Muscle of leg (tissue), 11 donors: ENCODE data around the gene AKTIP. TPM values are rescaled to one million over a fixed set of nuclear protein-coding genes. Genes with fewer than 3 reads are reported as not detected.

Experiments used
- DNase-seq: peaks from one replicate; pipeline ENCODE4 v3.0.0; 2013
- H3K27ac ChIP-seq: one replicate; pipeline ENCODE4 v1.5.1; 2013; ENCODE audit warnings: mild to moderate bottlenecking, low read length, control low read depth
- H3K27me3 ChIP-seq: one replicate; pipeline ENCODE4 v1.6.1; 2013; ENCODE audit warnings: low read length; ENCODE audit not compliant: control insufficient read depth, insufficient read depth
- H3K36me3 ChIP-seq: one replicate; pipeline ENCODE4 v1.6.1; 2013; ENCODE audit warnings: low read length; ENCODE audit not compliant: control insufficient read depth, insufficient read depth
- H3K4me1 ChIP-seq: one replicate; pipeline ENCODE4 v1.6.1; 2013; ENCODE audit warnings: low read length; ENCODE audit not compliant: control insufficient read depth, insufficient read depth
- H3K4me3 ChIP-seq: one replicate; pipeline ENCODE4 v1.5.1; 2013; ENCODE audit warnings: low read length, control low read depth
- H3K9me3 ChIP-seq: replicated peaks from 2 replicates; pipeline ENCODE4 v1.6.1; 2013; ENCODE audit warnings: low read depth, low read length; ENCODE audit not compliant: control insufficient read depth
- WGBS: methylation state at CpG from one replicate; pipeline ENCODE4 v1.1.5; 2013; ENCODE audit warnings: missing lambda C conversion rate; ENCODE audit not compliant: insufficient coverage; 5-methylcytosine and 5-hydroxymethylcytosine counted together
- polyA plus RNA-seq, 8 donors: library from polyadenylated mRNA; unstranded; fragments of 120-200 nt; gene quantifications; one replicate each; pipeline versions ENCODE4 v1.2.1 to v1.2.3, GENCODE V29; 2013; ENCODE audit warnings: inconsistent platforms in 1 of 8, low replicate concordance in 1 of 8; ENCODE audit not compliant: insufficient read length in 8 of 8, insufficient read depth in 1 of 8
- total RNA-seq: library from RNA; stranded (reverse); fragments of 120-200 nt; gene quantifications from one replicate; pipeline ENCODE4 v1.2.4, GENCODE V29; 2013

Gene AKTIP
- total and polyA plus RNA-seq, 9 donors, result 30.8 to 49.9 (median 36.4) TPM

DNA sequence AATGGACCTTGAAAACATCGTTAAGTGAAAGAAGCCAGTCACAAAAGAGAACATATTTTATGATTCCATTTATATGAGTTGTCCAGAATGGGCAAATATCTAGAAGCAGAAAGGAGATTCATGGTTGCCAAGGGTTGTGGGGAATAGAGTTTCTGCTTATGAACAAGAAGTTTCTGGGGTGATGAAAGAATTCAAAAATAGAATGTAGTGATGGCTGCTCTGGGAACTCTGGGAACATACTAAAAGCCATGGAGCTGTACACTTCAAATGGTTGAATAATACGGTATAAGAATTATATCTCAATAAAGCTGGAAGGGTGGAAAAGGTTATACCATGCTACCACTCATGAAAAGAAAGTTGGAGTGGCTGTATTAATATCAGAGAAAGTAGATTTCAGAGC lies 18.5 kb downstream of the AKTIP start:
- Histone ChIP-seq H3K27ac (no peak overlapping the region), H3K4me3 (no peak overlapping the region), H3K27me3 (no peaks in the 10 kb centered on the region), H3K4me1 (no peaks in the 10 kb centered on the region), H3K36me3 (peaks cover 42% of the 10 kb centered on the region), H3K9me3 (no peaks in the 10 kb centered on the region)
- no peak for DNase-seq
- no CpG with 5 or more reads among the region's 2 CpGs for WGBS

DNA sequence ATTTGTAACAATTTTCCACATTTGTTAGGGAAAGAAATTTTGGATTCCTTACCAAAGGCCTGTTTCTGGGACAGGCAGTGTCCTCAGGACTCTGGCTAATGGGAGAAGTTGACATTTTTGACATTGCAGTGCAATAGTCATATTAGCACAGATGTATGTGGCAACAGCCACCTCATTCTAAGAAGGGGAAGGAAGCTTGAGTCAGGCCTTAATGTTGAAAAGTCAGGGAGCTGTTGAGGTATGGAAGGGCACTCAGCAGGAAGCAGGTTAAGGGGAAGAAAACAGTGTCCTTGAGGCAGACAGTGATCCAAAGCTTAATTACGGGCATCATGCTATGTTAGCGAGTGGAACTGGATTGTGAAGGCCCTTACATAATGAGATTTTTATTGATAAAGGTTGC lies 20.9 kb downstream of the AKTIP start:
- Histone ChIP-seq H3K4me1 (no peaks in the 10 kb centered on the region), H3K27ac (no peak overlapping the region)
- WGBS, result 94% methylated on average over 2 of the region's 2 CpGs

DNA sequence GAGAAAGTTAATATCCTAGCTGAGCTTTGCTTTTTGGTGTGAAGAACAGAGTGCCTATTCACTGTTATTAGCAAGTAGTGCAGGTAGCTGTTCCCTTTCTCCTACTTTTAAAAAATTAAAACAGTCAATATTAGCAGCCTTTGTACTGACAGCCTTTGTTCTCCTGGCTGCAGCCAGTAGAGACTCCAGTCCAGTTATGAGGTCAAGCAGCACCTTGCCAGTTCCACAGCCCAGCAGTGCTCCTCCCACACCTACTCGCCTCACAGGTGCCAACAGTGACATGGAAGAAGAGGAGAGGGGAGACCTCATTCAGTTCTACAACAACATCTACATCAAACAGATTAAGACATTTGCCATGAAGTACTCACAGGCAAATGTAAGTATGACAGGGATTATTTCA lies 22.6 kb downstream of the AKTIP start:
- no peak for DNase-seq
- no CpG with 5 or more reads among the region's 1 CpG for WGBS
- H3K27me3 ChIP-seq, result no peaks in the 10 kb centered on the region
- H3K36me3 ChIP-seq, result peaks cover 42% of the 10 kb centered on the region
- no peaks in the 10 kb centered on the region for H3K9me3 ChIP-seq
- no peak overlapping the region for H3K4me3 ChIP-seq
- no peaks in the 10 kb centered on the region for H3K4me1 ChIP-seq
- H3K27ac ChIP-seq, result no peak overlapping the region

More for the DNA sequence above, 20.9 kb downstream of the AKTIP start:
- H3K9me3 ChIP-seq, result no peaks in the 10 kb centered on the region
- H3K4me3 ChIP-seq, result no peak overlapping the region
- H3K27me3 ChIP-seq, result no peaks in the 10 kb centered on the region
- no peak for DNase-seq
- peaks cover 49% of the 10 kb centered on the region for H3K36me3 ChIP-seq

DNA sequence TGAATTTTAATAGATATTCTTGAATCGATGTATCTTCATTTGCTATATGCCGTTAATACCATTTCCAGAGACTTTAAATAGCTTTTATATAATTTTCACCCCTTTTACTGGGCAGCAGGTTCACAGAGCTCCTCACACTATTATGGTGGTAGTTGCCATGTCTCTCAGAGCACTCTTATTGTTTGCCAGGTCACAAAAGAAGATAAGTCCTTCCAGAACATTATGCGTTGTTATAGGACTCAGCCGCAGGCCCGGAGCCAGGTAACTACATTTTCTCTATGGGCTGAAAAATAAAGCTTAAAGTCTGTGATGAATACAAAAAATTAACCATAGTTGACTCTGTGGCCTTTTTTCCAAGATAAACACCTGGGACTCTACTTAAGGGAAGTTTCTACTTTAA lies 24.0 kb downstream of the AKTIP start:
- no peak for DNase-seq
- no peak overlapping the region for H3K27ac ChIP-seq
- H3K4me3 ChIP-seq, result no peak overlapping the region
- peaks cover 44% of the 10 kb centered on the region for H3K36me3 ChIP-seq
- H3K27me3 ChIP-seq, result no peaks in the 10 kb centered on the region
- no peaks in the 10 kb centered on the region for H3K9me3 ChIP-seq
- WGBS, result no CpG with 5 or more reads among the region's 5 CpGs
- no peaks in the 10 kb centered on the region for H3K4me1 ChIP-seq

DNA sequence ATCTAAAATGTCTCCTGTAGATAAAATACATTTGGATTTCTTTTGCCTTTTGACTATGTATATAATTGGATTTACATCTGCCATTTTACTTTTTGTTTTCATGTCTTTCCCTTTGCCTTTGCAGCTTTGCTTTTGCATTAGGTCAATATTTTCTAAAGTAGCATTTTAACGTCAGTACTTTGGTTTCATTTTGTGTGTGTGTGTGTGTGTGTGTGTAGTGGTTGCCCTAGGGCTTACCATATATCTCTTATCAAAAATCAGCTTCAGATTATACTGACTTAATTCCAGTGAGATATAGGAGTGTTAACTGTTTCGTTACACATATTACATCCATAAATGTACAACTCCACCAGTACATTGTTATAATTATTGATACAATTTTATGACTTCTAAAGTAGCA lies 26.1 kb downstream of the AKTIP start:
- Histone ChIP-seq H3K27me3 (no peaks in the 10 kb centered on the region), H3K36me3 (peaks cover 35% of the 10 kb centered on the region), H3K4me3 (no peak overlapping the region), H3K9me3 (no peaks in the 10 kb centered on the region), H3K27ac (no peak overlapping the region), H3K4me1 (no peaks in the 10 kb centered on the region)
- no CpG with 5 or more reads among the region's 2 CpGs for WGBS
- no peak for DNase-seq

DNA sequence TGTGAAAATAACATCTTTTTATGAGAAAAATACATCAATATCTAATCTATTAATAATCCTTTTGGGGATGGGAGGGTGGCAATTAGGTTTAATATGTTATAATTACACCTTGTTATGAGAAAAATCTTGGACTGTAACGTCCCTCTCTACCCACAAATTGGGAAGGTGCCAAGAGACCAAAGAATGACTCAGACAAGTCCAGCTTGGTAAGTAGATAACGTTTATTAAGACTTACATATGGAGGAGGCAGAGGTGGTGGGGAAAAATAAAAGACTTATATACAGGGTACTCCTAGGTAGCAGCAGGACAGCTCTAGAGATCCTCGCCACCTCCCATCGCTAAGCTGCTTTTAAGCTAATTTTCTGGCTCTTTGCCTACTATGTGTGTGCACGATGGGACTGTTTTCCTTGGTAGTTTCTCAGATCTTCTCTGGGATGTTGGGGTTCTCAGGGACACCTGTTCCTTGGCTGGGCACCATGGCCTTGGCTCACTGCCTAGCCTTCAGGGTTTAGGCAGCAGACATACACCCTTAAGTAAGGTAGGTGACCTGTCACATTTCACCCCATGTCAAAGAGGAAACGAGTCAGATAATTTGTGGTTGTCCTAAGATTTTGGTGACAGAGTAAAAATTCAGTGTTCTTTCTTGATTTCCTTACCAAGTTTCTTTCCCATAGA lies 37.3 kb downstream of the AKTIP start:
- no peaks in the 10 kb centered on the region for H3K4me1 ChIP-seq

DNA sequence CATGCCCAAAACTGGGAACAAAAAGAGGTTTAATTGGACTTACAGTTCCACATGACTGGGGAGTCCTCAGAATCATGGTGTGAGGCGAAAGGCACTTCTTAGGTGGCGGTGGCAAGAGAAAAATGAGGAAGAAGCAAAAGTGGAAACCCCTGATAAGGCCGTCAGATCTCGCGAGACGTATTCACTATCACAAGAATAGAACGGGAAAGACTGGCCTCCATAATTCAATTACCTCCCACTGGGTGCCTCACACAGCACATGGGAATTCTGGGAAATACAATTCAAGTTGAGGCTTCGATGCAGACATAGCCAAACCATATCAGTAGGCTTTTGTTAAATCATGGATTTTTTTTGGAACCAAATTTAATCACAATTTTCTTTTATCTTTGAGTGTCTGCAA lies 44.4 kb downstream of the AKTIP start:
- no peak for DNase-seq
- Histone ChIP-seq H3K36me3 (peaks cover 28% of the 10 kb centered on the region), H3K27me3 (no peaks in the 10 kb centered on the region), H3K9me3 (no peaks in the 10 kb centered on the region), H3K27ac (no peak overlapping the region), H3K4me3 (no peak overlapping the region), H3K4me1 (no peaks in the 10 kb centered on the region)
- 90% methylated on average over 2 of the region's 8 CpGs for WGBS

More for the DNA sequence above, 37.3 kb downstream of the AKTIP start:
- no peak for DNase-seq
- no peak overlapping the region for H3K27ac ChIP-seq
- H3K27me3 ChIP-seq, result no peaks in the 10 kb centered on the region
- no peak overlapping the region for H3K4me3 ChIP-seq
- no peaks in the 10 kb centered on the region for H3K9me3 ChIP-seq
- 50% methylated on average over 1 of the region's 6 CpGs for WGBS
- H3K36me3 ChIP-seq, result peaks cover 32% of the 10 kb centered on the region

DNA sequence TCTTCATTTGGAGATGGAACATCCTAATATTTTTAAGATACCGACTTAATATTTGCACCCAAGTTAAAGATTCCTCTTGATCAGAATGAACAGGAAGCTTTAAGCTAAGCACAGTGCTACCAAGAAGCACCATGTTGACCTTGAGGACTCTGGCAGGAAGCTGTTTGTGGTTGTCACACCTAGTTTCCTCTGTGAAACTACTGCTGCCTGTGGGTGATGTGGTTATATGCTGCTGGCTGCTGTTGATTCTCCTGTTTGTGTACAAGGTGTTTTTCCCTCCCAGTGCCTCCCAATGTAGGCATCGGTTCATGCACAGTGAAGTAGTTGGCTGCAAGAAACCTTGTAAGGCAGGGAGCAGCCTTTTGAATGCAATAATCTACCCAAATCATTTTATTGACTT lies 45.3 kb downstream of the AKTIP start:
- no peak for DNase-seq
- Histone ChIP-seq H3K9me3 (no peaks in the 10 kb centered on the region), H3K27me3 (no peaks in the 10 kb centered on the region), H3K36me3 (peaks cover 22% of the 10 kb centered on the region), H3K4me3 (no peak overlapping the region), H3K27ac (no peak overlapping the region), H3K4me1 (no peaks in the 10 kb centered on the region)
- WGBS, result no CpG with 5 or more reads among the region's 2 CpGs

DNA sequence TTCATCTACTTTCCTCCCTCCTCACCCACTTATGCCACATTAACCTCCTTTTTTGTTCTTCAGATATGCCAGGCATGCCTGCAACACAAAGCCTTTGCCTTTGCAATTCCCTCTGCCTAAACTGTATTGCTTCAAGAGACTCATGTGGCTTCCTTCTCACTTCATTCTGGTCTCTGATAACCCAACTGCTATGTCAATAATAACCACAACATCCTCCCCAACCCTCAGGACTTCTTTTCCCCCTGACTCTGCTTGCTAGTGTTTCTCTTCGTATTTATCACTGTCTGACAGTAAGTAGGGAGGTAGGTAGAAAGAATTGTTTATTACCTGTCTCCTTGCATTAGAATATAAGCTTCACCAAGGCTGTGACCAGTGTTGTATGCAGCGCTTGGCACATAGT lies 46.4 kb downstream of the AKTIP start:
- Histone ChIP-seq H3K27ac (no peak overlapping the region), H3K4me1 (no peaks in the 10 kb centered on the region), H3K9me3 (no peaks in the 10 kb centered on the region), H3K36me3 (peaks cover 22% of the 10 kb centered on the region), H3K4me3 (no peak overlapping the region), H3K27me3 (no peaks in the 10 kb centered on the region)
- DNase-seq, result no peak
- WGBS, result 100% methylated on average over 1 of the region's 2 CpGs

DNA sequence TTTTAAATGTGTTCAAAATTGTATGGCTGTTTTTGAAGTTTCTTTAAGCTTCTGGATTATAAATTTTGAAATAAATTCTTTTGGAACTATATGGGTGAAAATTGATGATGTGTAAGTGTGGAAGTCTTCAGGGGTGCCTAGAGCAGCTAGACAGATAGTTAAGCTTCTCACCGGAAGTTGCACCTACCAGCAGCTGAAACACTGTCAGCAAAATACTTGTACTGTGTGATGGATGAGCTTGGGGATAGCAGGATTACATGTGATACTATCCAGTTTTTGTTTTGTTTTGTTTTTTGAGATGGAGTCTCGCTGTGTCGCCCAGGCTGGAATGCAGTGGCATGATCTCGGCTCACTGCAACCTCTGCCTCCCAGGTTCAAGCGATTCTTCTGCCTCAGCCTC lies 49.1 kb downstream of the AKTIP start:
- no peaks in the 10 kb centered on the region for H3K27me3 ChIP-seq
- H3K36me3 ChIP-seq, result peaks cover 22% of the 10 kb centered on the region
- H3K4me3 ChIP-seq, result no peak overlapping the region
- no peaks in the 10 kb centered on the region for H3K4me1 ChIP-seq
- H3K9me3 ChIP-seq, result no peaks in the 10 kb centered on the region
- WGBS, result 96% methylated on average over 4 of the region's 5 CpGs
- DNase-seq, result no peak
- H3K27ac ChIP-seq, result no peak overlapping the region
